DMS153 treated with DMSO at 0.1 percent for 48 hours (cell line): ENCODE data around the gene SRCIN1.

Experiments
- DNase-seq: peaks from one replicate; lab custom pipeline; 2025; ENCODE audit not compliant: unreplicated experiment; lab: John Stamatoyannopoulos, UW

SRCIN1 gene

GRCh38 chr17:38617074-38617860 is 11.5 kb upstream of the SRCIN1 start:
- DNase-seq, result peak; percentile 14

- no peak for DNase-seq
Measured at GRCh38 chr17:38616361-38616760, 10.6 kb upstream of the SRCIN1 start.

- DNase-seq, result no peak
Measured at GRCh38 chr17:38613981-38614779, 8.4 kb upstream of the SRCIN1 start.

- DNase-seq, result no peak
Measured at GRCh38 chr17:38613525-38613980, 7.8 kb upstream of the SRCIN1 start.

GRCh38 chr17:38611872-38612376 is 6.2 kb upstream of the SRCIN1 start:
- DNase-seq, result no peak

DNA sequence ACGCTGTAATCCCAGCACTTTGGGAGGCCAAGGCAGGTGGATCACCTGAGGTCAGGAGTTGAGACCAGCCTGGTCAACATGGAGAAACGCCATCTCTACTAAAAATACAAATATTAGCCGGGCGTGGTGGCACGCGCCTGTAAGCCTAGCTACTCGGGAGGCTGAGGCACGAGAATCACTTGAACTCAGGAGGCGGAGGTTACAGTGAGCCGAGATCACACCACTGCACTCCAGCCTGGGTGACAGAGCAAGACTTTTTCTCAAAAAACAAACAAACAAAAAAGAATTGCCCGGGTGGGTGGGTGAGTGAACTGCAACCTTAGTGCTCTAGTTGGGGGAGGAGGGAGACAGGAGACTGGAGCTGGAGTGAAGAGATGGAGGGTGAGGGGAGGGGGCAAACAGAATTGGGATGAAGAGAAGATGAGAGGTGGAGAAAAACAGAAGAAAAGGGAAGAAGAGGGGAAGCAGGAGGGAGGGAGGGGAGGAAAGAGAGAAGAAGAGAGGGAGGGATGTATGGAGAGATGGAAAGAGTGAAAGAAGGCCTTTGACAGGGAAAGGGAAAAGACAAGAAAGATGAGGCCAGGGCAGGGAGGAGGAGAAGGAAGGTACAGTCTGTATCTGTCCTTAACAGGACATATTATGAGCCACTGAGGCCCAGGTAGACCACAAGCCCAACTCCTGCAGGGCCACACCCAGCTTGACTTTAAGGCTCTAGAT is 5.5 kb upstream of the SRCIN1 start:
- DNase-seq, result no peak

DNA sequence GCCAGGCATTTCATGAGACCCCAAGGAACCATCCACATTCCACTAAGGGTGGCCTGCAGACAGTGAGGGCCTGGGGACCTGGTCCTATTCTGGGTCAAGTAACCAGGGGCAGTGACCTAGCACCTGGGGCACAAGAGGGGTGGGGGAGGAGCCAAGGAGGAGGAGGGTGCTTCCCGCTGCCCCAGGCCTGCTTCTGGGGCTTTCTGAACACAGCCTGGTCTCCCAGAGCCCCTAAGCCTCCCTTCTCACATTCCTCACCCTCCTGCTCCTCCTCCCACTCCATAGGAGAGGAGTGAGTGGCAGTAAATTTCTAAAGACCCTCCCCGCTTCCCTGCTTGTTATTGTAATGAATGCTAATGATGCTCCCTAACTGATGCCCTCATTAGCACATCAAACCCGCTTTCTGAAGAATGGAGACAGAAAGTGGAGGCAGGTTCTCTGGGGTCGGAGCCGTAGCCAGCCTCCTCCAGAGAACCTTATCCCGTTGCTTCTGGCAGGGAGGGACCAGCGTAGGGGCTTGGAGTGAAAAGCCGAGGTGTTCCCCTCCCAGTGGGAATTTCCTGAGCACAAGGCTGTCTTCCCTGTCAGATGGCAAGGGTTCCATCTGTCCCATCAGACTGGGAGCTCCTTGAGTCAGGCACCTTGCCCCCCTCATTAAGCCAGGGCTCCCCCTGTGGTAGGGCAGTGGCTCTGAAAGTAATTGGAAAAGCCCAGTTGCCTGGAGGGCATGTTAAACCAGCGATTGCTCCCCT is 3.7 kb upstream of the SRCIN1 start:
- no peak for DNase-seq

- DNase-seq, result peak; percentile 73
Measured at GRCh38 chr17:38608648-38609047, 2.9 kb upstream of the SRCIN1 start.

- no peak for DNase-seq
Measured at GRCh38 chr17:38606646-38607611, 1.2 kb upstream of the SRCIN1 start.

DNA sequence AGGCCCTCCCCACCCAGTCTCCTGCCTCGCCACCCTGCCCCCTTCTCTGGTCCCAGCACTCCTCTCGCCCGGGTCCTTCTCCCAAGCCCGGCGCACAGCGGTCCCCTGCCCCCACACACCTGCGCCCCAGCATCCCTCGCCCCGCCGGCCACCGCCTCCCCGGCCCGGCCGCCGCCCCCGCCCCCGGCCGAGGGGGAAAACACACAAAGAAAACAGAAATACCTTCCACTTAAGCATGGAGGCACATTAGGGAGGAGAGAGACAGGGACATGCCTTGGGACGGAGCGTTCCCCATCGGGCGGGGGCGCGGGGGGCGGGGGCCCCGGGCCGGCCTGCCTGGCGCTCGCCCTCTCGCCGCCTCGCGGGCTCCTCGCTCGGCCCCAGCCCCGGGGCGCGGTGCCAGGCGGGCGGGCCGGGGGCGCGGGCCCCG is 326 bp downstream of the SRCIN1 start:
- no peak for DNase-seq

GRCh38 chr17:38604479-38605403 is 1.0 kb downstream of the SRCIN1 start:
- DNase-seq, result no peak

GRCh38 chr17:38603786-38604478 is 1.8 kb downstream of the SRCIN1 start:
- DNase-seq, result no peak

GRCh38 chr17:38602956-38603785 is 2.6 kb downstream of the SRCIN1 start:
- no peak for DNase-seq

DNA sequence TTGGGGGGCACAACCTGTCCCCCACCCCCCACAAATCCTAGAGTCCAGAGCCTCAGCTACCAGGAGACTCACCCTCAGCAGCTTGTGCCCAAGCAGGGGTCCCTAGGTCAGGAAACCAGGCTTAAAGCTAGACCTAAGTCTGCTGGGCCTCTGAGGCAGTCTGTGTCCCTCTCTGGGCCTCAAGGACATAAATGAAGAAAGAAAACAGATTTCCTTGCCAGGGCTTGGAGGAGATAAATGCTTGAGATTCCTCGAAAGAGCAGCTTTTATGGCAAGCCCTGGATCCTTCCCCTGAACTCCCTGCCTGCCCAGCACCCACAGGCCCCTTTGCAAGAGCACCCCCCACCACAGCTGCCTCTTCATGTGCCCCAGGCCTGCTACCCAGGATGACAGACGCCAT is 3.3 kb downstream of the SRCIN1 start:
- no peak for DNase-seq

DNA sequence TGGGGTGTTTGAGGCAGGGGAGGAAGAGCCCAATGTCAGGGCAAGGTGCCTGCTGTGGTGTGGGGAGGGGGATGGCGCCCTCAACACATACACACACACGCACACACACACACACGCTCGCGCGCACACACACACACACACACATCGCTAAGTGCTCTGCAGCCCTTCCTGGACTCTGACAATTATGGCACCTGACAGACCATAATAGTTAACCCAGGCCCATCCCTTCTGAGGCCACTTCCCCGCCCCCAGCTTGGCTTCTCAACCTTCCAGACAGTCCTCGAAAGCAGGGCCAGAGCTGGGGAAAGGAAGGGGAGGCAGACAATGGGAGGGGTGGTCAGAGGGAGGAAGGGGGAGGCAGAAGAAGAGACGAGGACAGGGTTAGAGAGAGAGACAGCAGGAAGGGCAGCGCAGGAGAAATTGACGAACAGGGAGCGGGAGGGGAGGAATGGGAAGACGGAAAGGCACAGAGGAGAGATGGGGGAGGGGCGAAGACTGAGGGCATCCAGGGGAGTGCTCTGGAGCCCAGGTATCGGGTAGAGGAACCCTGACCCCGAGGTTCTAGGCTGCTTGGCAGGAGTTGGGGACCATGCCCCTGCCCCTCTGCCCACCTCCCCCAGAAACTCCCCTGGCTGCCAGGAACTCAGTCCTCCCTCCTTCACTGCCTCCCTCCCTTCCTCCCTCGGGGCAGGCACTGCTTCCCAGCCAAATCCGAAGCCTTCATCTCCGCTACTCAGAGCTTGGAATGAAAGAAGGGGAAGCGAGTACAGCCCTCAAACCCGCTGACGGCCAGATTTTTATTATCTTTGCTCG is 4.0 kb downstream of the SRCIN1 start:
- peak; percentile 64 for DNase-seq

GRCh38 chr17:38600906-38601305 is 4.8 kb downstream of the SRCIN1 start:
- DNase-seq, result no peak
